ENCODE measurements around the gene MARK2. TPM values are rescaled to one million over a fixed set of nuclear protein-coding genes. Genes with fewer than 3 reads are reported as not detected.

The MARK2 gene
- total and polyA plus RNA-seq, 2 donors (not counting 1 experiment from before 2014, with no cell fraction given) = 6.4 to 12.3 TPM

GRCh38 chr11:63844836-63845235 lies 5.9 kb downstream of the MARK2 start:
- no peaks in the 10 kb centered on the region for H3K27me3 ChIP-seq (ENCODE audit: control insufficient read depth, insufficient read depth, low read length)
- H2AFZ ChIP-seq (ENCODE audit: low read length) = no peak overlapping the region
- H3K4me3 ChIP-seq (replicated peaks in 1 of 4; ENCODE audit: control extremely low read depth in 1 of 4, insufficient read depth in 1 of 4, low read depth in 3 of 4, low read length in 4 of 4) = no peak overlapping the region
- peaks cover 80% of the 10 kb centered on the region for H3K79me2 ChIP-seq (ENCODE audit: control insufficient read depth, insufficient read depth, low read length)
- H3K4me2 ChIP-seq (ENCODE audit: extremely low read depth, insufficient read depth, low read length) = no peak overlapping the region
- DNase-seq (ENCODE audit: low read depth in 2 of 2) = no peak
- H3K9ac ChIP-seq (ENCODE audit: insufficient read depth, low read length) = no peak overlapping the region
- H3K36me3 ChIP-seq (ENCODE audit: control insufficient read depth, insufficient read depth, low read length) = no peaks in the 10 kb centered on the region
- no peak for TF ChIP-seq EZH2 (IDR thresholded peaks at IDR 0.05; ENCODE audit: low read length, missing control alignments)
- TF ChIP-seq, protein P1, sequence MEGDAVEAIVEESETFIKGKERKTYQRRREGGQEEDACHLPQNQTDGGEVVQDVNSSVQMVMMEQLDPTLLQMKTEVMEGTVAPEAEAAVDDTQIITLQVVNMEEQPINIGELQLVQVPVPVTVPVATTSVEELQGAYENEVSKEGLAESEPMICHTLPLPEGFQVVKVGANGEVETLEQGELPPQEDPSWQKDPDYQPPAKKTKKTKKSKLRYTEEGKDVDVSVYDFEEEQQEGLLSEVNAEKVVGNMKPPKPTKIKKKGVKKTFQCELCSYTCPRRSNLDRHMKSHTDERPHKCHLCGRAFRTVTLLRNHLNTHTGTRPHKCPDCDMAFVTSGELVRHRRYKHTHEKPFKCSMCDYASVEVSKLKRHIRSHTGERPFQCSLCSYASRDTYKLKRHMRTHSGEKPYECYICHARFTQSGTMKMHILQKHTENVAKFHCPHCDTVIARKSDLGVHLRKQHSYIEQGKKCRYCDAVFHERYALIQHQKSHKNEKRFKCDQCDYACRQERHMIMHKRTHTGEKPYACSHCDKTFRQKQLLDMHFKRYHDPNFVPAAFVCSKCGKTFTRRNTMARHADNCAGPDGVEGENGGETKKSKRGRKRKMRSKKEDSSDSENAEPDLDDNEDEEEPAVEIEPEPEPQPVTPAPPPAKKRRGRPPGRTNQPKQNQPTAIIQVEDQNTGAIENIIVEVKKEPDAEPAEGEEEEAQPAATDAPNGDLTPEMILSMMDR (conservative IDR thresholded peaks at IDR 0.05 in 1 of 2, IDR thresholded peaks at IDR 0.05 in 1 of 2; ENCODE audit: low read depth in 1 of 2, low read length in 2 of 2) = no peak
- peaks cover 16% of the 10 kb centered on the region for H3K4me1 ChIP-seq (ENCODE audit: control insufficient read depth, extremely low read depth, insufficient read depth, low read length)
- H4K20me1 ChIP-seq (ENCODE audit: control insufficient read depth, extremely low read depth, insufficient read depth, low read length) = no peaks in the 10 kb centered on the region
- H3K27ac ChIP-seq (ENCODE audit: insufficient read depth, low read length) = no peak overlapping the region
- H3K9me3 ChIP-seq (ENCODE audit: control insufficient read depth, insufficient read depth, low read depth, low read length) = no peaks in the 10 kb centered on the region

DNA sequence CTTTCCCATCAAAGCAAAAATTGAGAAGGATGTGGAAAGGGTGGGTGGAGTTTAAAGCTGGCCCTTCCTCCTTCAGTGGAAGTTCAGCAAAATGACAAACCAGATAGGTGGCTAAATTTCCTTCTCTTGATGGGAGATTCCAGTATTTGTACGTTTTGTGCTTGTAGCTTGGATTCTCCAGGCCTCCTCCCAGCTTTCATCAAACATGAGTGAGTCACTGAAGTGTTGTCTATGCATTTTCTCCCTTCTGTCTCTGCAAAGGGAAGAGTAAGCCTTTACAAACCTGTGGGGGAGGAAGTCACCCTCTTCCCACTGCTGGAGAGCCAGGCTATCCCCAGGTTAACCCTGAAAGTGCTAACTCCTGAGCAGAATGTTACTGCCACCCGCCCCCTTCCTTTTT lies 6.4 kb downstream of the MARK2 start:
- H3K27ac ChIP-seq (ENCODE audit: insufficient read depth, low read length) = no peak overlapping the region
- H3K36me3 ChIP-seq (ENCODE audit: control insufficient read depth, insufficient read depth, low read length) = no peaks in the 10 kb centered on the region
- H2AFZ ChIP-seq (ENCODE audit: low read length) = no peak overlapping the region
- no peaks in the 10 kb centered on the region for H3K9me3 ChIP-seq (ENCODE audit: control insufficient read depth, insufficient read depth, low read depth, low read length)
- H3K4me3 ChIP-seq (replicated peaks in 1 of 4; ENCODE audit: control extremely low read depth in 1 of 4, insufficient read depth in 1 of 4, low read depth in 3 of 4, low read length in 4 of 4) = no peak overlapping the region
- H4K20me1 ChIP-seq (ENCODE audit: control insufficient read depth, extremely low read depth, insufficient read depth, low read length) = no peaks in the 10 kb centered on the region
- H3K4me1 ChIP-seq (ENCODE audit: control insufficient read depth, extremely low read depth, insufficient read depth, low read length) = peaks cover 16% of the 10 kb centered on the region
- TF ChIP-seq, protein P1 (conservative IDR thresholded peaks at IDR 0.05 in 1 of 2, IDR thresholded peaks at IDR 0.05 in 1 of 2; ENCODE audit: low read depth in 1 of 2, low read length in 2 of 2) = no peak
- TF ChIP-seq EZH2 (IDR thresholded peaks at IDR 0.05; ENCODE audit: low read length, missing control alignments) = no peak
- DNase-seq (ENCODE audit: low read depth in 2 of 2) = peak; percentile 56 to 71
- peaks cover 77% of the 10 kb centered on the region for H3K79me2 ChIP-seq (ENCODE audit: control insufficient read depth, insufficient read depth, low read length)
- H3K4me2 ChIP-seq (ENCODE audit: extremely low read depth, insufficient read depth, low read length) = peak overlapping the region; percentile 4
- no peaks in the 10 kb centered on the region for H3K27me3 ChIP-seq (ENCODE audit: control insufficient read depth, insufficient read depth, low read length)
- H3K9ac ChIP-seq (ENCODE audit: insufficient read depth, low read length) = no peak overlapping the region

DNA sequence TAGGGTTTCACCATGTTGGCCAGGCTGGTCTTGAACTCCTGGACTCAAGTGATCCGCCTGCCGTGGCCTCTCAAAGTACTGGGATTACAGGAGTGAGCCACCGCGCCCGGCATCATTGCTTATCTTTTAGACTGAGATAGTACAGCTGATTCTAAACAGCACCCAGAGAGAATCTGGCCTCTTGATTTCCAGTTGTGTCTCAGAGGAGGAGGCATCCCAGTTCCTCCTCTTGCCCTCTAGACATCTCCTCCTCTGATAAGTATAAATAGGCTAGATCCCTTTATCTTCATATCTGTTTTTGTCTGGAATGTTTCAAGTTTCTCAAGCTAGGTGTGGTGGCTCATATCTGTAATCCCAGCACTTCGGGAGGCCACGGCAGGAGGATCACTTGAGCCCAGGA lies 7.0 kb downstream of the MARK2 start:
- H3K79me2 ChIP-seq (ENCODE audit: control insufficient read depth, insufficient read depth, low read length) = peaks cover 77% of the 10 kb centered on the region
- TF ChIP-seq, protein P1 (conservative IDR thresholded peaks at IDR 0.05 in 1 of 2, IDR thresholded peaks at IDR 0.05 in 1 of 2; ENCODE audit: low read depth in 1 of 2, low read length in 2 of 2) = no peak
- TF ChIP-seq EZH2 (IDR thresholded peaks at IDR 0.05; ENCODE audit: low read length, missing control alignments) = no peak
- H3K27ac ChIP-seq (ENCODE audit: insufficient read depth, low read length) = no peak overlapping the region
- H3K27me3 ChIP-seq (ENCODE audit: control insufficient read depth, insufficient read depth, low read length) = no peaks in the 10 kb centered on the region
- DNase-seq (ENCODE audit: low read depth in 2 of 2) = no peak
- no peaks in the 10 kb centered on the region for H3K9me3 ChIP-seq (ENCODE audit: control insufficient read depth, insufficient read depth, low read depth, low read length)
- no peak overlapping the region for H3K4me2 ChIP-seq (ENCODE audit: extremely low read depth, insufficient read depth, low read length)
- no peaks in the 10 kb centered on the region for H3K36me3 ChIP-seq (ENCODE audit: control insufficient read depth, insufficient read depth, low read length)
- peaks cover 16% of the 10 kb centered on the region for H3K4me1 ChIP-seq (ENCODE audit: control insufficient read depth, extremely low read depth, insufficient read depth, low read length)
- no peak overlapping the region for H2AFZ ChIP-seq (ENCODE audit: low read length)
- no peak overlapping the region for H3K9ac ChIP-seq (ENCODE audit: insufficient read depth, low read length)
- H3K4me3 ChIP-seq (replicated peaks in 1 of 4; ENCODE audit: control extremely low read depth in 1 of 4, insufficient read depth in 1 of 4, low read depth in 3 of 4, low read length in 4 of 4) = no peak overlapping the region
- no peaks in the 10 kb centered on the region for H4K20me1 ChIP-seq (ENCODE audit: control insufficient read depth, extremely low read depth, insufficient read depth, low read length)
